Ishikawa (cell line): ENCODE data around the gene RNF121.

Source experiments
- CEBPB ChIP-seq: IDR thresholded peaks from 2 replicates; pipeline ENCODE4 v1.6.1; 2012
- CREB1 ChIP-seq: IDR thresholded peaks from 2 replicates; pipeline ENCODE4 v1.6.1; 2012; ENCODE audit warnings: low read depth
- FOXM1 ChIP-seq: IDR thresholded peaks from 2 replicates; pipeline ENCODE4 v1.6.1; 2012; ENCODE audit warnings: low read depth, borderline replicate concordance

- TF ChIP-seq FOXM1 (no peak), CEBPB (no peak), CREB1 (no peak)
Measured at GRCh38 chr11:71977090-71977489, 48.2 kb downstream of the RNF121 start.
